G401 (cell line): Measurements from ENCODE around the gene PRKCA. TPM values are rescaled to one million over a fixed set of nuclear protein-coding genes. Genes with fewer than 3 reads are reported as not detected.

Experiments
- DNase-seq: peaks from one replicate; pipeline ENCODE4 v3.0.0-alpha.2; 2015; ENCODE audit warnings: low spot score
- in situ Hi-C: cut with HindIII; loops from 2 replicates; pipeline ENCODE4 v1.10.0; 2016; ENCODE audit warnings: low sequenced_read_pairs, mixed read lengths
- total RNA-seq: library from RNA; depleted of rRNA; stranded (reverse); fragments of >200 nt; shearing (Covaris generic); gene quantifications from 2 replicates; pipeline ENCODE4 v1.2.3, GENCODE V29; 2014

The PRKCA gene
- total RNA-seq, 1 experiment from 2014 or later, result 44.7 TPM

DNA sequence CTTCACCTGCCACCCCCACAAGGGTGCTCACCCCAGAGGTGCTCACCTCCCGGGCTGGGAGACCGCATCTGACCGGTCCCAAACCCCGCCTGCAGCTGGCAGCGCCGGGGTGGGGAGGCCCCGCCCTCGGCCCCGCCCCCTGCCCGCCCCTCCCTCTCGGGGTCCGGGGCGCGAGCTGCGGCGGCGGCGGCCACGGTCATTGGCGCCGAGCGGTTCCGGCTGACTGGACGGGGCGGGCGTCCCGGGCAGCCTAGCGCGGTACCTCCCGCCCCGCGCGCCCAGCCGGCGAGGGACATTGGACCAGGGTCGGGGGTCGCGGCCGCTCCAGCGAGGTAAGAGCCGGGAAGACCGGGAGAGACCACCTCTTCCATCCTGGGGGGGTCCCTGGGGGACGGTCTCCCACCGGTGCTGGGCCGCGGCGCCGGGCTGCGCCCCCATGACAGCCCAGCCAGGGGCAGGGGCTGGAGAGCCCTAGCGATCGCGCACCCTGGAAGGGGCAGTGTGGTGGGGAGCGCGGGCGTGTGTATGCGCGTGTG is 532.6 kb downstream of the PRKCA start, which contains the start of gene CACNG5:
CACNG5 (plus strand) TSS at position 199 of the 536 bp plus-strand sequence. CDS start 42,216 bp downstream, outside the sequence.
- in situ Hi-C loops, result no loop called here
- DNase-seq, result no peak

DNA sequence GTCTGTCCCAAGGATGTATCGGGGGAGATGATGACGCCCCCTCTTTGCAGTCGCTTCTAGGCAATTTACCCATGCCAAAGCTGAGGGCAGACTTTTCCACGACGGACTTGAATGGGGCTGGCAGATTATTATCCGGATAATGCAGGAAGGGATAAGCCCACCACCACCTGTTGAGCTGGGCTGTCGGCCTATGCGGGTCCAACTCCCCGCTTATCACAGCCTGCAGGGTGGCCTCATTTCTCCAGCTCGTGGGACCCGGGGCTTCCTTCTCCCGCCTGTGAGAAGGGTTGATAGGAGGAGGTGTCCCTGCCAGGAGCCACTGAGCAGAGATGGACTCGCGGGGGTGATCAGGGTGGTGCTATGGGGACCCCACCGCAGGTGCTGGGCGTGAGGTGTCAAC is 533.1 kb downstream of the PRKCA start:
- DNase-seq, result no peak
- in situ Hi-C loops, result no loop called here

DNA sequence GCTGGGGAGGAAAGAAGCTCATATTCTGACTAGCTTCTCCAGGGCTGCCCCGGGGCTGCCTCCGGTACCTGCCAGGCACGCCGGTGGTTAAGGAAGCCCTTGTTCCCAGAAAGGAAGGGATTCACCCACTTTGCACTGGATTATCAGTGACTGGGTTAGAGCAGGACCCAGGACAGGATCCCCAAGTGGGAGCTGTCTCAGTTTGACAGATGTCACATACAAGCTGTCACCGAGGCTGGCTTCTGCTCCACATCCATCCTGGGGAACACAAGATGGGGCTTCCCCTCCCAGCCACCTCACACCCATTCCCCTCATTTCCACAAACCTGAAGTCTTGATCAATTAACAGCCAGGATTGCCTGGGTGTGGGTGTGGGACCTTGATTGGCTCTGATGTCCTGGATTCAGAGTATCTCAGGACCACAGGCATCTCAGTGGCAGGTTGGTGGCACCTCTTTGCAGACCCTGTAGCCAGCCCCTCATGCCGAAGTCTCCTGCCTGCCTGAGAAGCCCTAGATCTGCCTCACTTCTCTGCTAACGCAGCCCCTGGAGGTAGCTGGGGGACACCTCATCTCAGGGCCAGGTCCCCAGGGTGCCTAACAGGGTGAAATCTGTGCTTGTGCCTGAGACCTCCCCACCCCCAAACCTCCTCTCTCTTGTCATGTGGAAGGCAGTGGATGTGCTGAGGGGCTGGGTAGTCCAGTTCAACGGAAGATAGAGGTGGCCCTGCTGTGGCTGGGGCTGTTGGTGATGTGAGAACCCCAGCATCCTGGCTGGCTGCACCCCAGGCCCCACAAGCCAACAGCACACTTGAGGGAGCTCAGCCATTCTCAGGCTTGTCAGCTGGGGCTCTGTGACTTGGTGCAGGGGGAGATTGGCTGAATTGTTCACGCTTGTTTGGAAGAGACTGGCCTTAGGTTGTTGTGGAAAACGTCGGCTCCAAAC is 533.9 kb downstream of the PRKCA start:
- in situ Hi-C loops, result no loop called here
- no peak for DNase-seq

DNA sequence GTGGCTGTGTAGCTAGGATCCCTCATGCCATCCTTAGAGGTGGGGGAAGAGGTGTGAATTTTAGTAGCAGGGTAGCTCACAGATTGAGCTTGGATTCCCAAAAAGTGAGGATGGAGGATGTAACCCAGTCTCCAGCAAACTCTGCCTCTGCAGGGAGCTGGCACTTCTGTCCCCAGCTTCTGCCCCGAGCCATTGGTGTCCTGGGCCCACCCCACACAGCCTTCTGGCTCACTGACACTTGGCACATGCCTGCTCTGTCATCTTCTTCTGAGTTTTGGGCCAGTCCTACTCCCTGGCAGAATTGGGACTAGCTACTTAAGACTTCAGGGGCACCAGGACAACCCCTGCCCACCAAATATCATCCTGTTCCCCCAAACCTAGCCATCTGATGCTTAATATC is 534.8 kb downstream of the PRKCA start:
- in situ Hi-C loops, result no loop called here
- no peak for DNase-seq

DNA sequence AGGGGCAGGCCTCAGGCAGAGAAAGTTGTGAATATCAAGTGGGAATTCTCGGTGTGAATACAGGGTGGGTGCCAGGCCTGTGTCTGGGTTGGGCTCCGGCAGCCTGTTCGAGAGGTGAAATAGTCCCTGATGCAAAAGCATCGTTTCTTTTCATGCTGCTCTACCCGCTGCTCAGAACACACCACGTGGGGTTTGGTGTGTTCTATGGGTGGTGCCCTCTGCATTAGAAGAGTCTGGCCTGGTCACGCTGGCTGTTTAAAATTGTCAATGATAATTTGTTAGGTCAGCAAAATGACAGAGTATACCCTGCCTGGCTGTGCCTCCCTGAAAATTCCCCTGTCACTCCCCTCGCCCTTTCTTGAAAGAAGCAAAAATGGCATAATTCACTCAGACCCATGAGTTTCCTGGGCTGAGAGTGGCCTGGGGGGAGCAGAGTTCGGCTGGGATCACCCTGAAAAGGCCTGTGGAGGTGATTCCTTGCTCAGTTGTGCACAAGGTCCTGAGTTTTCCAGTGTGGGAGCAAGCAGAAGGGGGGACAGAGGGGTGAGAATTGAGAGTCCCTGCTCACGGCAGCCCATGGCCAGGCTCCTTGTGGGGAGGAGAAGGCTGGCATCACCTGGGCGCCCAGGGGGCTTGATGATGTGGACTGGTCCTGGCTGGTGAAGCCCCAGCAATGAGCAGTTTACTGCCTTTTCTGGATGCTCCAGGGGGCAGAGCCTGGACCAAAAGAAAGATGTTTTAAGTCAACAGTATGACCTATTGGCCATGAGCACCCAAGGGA is 535.7 kb downstream of the PRKCA start:
- DNase-seq, result no peak
- in situ Hi-C loops, result no loop called here

DNA sequence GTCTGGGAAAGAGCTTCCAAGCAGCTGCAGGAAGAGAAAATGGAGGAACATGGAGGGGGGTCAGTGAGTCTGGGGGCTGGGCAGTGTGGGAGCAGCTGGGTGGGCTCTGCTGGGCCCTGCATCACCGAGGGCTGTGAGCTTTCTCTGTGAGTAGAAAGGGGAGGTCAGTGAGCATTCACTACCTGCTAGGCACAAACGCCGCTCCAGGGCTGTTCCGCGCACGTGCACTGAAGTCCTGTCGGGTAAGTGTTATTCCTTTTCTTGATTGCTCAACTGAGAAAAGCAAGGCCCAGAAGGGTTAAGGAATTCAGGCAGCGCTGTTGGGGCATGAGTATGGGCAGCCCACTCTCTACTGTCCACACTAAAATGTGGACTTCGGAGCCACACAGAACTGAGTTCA is 537.2 kb downstream of the PRKCA start:
- no peak for DNase-seq
- in situ Hi-C loops, result no loop called here

DNA sequence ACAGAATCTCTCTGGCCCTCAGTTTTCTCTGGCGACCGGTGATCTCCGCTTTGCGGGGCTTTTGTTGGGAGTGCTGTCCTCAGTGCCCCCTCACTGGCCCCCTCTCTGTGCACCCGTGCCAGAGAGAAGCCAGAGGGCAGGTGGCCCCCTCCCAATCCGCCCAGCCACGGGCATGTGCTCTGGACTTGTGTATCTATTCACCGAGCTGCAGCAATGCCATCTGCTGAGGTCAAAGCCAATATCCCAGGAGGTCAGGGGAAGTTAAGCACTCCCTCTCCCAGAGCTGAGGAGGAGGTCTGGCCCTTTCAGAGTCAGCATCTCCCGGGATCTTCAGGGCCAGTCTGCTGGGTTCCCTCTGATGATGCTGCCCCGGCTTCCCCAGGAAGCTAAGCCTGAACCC is 537.6 kb downstream of the PRKCA start:
- DNase-seq, result no peak
- in situ Hi-C loops, result no loop called here

DNA sequence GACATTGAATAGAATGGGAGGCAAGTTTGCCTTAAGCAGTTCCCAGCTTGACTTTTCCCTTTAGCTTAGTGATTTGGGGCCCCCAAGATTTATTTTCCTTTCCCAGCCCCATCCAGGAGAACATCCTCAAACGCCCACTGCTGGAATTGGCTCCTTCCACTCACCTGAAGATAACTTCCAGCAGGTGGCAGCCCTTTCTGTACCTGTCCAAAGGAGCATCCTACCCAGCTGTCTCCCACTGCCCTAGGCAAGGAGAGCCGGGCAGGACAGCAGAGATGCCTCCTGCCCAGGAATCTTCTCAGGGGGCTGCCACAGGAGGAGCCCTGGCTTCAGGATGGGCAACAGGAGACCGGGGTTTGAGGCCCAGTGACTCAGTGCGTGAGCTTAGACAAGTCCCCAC is 538.9 kb downstream of the PRKCA start:
- in situ Hi-C loops, result no loop called here
- no peak for DNase-seq

DNA sequence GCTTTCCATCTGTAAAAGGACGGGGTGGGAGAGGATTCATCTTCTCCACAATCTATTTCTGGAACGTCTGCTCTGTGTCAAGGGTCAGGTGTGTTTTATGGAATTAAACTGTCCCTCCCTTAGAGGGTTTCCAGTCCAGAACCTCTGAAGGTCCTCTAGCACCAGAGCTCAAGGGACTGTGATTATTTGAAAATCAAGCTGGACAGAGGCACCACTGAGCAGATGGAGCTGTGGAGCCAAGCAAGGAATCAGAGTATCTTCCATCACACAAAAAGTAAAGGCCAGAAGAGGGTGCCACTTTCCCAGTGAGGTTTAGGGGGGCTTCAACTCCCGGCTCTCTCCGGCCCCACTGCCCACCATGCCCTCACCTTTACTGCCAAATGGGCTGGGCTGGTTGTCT is 539.3 kb downstream of the PRKCA start:
- DNase-seq, result no peak

DNA sequence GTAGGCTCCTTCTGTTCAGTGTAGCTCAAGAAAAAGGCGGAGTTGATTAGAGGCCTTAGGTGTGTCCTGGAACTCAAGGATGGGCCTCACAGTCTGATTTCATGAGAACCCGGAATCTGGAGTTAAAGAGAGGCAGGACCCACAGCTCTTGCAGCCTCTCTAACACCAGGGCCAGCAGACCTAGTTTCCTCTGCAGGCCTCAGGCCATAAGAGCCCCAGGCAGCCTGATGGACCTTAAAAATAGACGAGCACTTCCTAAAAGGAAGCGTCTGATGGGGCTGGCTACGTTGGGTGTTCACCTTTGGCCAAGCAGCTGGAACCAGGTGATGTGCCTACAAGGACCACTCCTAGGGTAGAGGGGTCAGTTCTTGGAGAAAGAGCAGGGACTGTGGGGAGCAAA is 540.1 kb downstream of the PRKCA start:
- no peak for DNase-seq
- in situ Hi-C loops, result no loop called here

More for the DNA sequence above, 539.3 kb downstream of the PRKCA start:
- in situ Hi-C loops, result no loop called here

DNA sequence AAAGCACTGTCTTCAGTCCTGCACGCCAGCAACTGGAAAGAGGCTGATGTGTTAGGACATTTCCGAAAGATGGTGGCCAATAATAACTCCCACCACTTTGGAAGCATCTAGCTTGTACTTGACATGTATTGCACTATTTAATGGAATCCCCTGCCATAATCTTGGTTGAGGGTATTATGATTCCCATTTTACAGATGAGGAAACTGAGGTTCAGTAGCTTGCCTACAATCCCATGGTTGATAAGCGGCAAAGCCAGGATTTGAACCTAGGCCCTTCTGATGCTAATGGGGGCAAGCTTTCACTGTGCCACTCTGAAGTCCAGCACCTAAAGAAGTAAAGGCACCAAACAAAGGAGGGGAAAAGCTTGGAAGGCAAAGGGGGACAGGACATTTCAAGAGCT is 540.5 kb downstream of the PRKCA start:
- in situ Hi-C loops, result no loop called here
- DNase-seq, result no peak

DNA sequence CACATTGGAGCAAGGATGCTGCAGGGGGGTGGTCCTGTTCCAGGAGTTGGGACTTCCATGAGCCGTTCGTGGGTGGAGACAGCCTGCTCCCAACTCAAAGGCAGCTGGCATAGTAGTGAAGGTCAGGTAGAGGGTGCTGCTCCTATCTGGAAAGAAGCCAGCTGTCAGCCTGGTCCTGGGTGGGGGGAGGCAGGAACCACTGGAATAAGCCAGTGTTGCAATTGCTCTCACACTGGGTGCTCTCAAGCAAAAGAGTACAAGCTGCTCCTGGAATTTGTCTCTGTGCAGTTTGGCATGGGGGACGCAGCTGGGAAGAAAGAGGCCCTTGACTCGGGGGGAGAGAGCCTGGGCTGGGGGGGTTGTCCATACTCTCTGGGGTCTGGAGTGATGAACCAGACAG is 541.2 kb downstream of the PRKCA start:
- in situ Hi-C loops, result no loop called here
- DNase-seq, result no peak

DNA sequence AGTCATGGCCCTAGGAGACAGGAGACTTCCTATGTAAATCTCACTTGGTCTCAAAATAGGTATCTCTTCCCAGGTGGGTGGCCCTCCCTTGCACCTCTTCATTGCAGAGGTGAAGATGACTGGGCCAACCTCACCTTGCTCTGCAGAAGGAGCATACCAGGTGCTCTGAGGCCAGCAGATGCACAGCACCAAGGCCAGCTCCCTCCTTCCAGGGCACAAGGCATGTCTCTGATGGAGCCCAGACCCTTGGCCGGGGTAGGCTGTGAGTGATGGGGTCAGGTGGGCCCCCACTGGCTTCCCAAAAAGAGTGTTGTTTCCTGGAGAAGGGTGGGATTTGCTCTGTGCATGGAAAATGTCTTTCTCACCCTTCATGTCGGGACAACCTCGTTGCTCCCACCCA is 545.3 kb downstream of the PRKCA start:
- DNase-seq, result no peak
- in situ Hi-C loops, result no loop called here

DNA sequence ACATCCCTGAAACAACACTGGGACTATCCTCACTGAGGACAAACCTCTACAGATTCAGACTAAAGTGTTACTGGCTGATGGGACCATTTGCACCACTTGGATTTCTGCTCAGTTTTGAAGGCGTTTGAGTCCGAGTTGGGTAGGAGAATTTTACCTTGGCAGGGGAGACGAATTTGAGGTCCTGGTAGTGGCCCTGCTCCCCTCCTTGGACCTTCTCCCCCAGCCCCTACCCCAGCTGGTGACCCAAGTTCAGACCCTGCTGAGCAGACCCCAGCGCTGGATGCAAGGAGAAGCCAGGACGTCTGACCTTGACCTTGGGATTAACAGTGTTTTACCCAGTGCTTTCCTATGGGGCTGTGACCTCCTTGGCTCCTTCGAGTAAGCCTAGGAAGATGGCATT is 546.1 kb downstream of the PRKCA start:
- in situ Hi-C loops, result no loop called here
- no peak for DNase-seq

DNA sequence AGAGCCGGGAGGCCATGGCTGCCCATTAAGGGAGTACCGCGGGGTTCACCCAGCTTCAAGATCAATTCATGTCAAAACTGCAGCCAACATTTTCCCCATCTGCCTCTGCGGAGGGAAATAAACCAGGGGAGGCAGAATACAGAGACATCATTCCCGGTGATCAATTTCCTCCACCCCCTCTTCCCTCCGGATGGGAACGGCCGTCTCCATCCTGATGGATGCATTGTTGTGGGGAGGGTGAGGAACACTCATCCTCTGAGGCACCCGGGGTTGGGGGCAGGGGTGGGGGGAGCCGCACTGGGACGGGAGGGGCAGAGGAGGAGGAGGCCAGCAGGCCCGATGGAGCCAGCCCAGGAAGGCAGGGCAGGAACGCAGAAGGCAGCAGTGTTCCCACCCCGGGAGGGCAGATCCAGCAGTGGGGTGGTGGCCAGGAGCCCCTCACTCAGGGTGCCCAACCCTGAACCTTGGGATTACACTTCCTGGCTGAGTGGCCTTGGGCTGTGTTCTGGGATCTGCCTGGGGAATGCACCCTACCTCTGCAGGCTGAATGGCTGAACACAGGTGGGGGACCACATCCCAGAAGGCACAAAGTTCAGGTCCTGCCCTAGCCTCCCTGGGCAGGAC is 546.7 kb downstream of the PRKCA start:
- DNase-seq, result no peak
- in situ Hi-C loops, result no loop called here

DNA sequence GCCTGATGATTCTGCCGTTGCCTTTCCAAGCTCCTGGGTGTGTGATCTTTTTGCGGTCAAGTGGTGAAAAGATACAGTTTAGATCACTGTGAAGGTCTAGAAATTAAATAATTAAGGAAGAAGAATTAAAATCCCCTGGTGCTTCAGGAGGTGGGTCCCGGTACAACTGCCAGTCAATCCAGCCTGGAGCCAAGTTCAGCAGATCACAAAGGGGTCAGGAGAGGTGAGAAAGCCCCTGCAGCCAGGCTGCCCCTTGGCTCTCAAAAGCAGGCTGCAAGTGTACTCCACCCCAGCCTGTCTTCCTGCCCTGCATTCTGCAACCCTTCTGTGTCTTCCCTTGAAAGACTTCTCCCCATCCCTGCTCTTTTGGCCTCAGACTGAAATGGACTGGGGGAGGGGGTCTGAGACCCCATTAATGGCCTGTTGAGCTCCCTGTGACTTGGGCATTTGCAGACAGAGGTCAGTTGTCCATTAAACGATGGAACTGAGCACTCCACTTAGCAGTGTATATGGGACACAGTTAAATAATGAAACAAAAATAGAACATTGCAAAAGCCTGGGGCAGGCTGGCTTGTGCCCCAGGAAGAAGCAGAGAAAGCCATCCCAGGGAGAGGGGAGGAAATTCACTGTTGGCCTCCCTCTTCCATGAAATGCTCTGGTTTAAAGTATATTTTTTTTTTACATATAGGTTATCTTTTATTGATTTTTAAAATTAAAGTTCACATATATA is 547.6 kb downstream of the PRKCA start:
- no peak for DNase-seq
- in situ Hi-C loops, result no loop called here

DNA sequence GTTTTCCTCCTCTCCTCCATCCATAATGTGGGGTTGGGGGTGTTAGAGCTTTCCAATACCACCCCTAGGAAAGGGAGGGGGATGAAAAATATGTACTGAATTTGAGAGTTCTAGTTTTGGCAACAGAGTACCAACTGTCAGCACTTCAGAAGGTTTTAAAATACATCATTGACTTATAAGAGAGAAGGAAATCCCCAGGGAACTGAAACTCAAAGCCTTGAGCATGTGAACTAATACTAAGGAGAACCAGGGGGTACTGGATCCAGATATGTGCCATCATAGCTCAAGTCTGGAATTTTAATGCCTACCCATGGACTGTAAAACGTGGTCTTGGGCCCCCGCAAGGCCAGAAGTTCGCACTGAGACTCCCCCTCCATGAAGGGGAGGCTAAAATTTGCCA is 548.3 kb downstream of the PRKCA start:
- in situ Hi-C loops, result no loop called here
- no peak for DNase-seq

DNA sequence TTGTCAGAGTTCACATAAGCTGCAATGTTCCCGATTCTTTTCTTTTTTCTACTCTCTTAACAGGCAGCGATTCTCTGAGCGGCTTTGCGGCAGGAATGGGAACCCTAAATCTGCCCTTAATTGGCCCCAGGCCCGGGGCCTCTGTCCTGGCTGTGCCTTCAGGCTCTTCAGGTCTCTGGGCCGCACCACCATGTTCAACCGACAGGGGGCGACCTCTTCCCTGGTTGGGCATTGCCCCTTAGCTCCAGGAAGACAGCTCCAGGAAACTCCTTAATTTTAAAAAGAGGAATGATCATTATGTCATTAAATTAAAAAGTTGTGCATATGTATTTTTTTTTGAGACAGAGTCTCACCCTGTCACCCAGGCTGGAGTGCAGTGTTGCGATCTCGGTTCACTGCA is 552.8 kb downstream of the PRKCA start:
- no peak for DNase-seq
- in situ Hi-C loops, result no loop called here
